Stimulated activated CD8-positive, alpha-beta memory T cell treated with anti-CD3 and anti-CD28 coated beads, Interleukin-4, amount 100 ng/mL, for 1 hour (primary cell): ENCODE measurements around the gene PTCD2.
"Not testable (repeated sequence)": the region's sequence is repeated elsewhere in the genome, so short reads cannot be mapped to it uniquely, and the experiment has no call there.

Source experiments
- DNase-seq, 2 donors: peaks; one replicate each; pipeline ENCODE4 v3.0.0-alpha.2; 2020; ENCODE audit warnings: low read depth in 2 of 2, low spot score in 1 of 2

Gene PTCD2

GRCh38 chr5:72296256-72296655, 23.9 kb upstream of the PTCD2 start:
- no peak for DNase-seq

DNA sequence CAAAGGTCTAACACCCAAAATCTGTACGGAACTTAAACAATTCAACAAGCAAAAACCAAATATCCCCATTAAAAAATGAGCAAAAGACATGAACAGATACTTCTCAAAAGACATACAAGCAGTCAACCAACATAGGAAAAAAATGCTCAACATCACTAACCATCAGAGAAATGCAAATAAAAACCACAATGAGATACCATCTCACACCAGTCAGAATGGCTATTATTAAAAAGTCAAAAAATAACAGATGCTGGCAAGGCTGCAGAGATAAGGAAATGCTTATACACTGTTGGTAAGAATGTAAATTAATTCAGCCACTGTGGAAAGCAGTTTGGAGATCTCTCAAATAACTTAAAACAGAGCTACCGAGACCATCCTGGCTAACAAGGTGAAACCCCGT, 22.0 kb upstream of the PTCD2 start:
- DNase-seq, result not testable (repeated sequence)

GRCh38 chr5:72298711-72299110, 21.5 kb upstream of the PTCD2 start:
- DNase-seq, result no peak

DNA sequence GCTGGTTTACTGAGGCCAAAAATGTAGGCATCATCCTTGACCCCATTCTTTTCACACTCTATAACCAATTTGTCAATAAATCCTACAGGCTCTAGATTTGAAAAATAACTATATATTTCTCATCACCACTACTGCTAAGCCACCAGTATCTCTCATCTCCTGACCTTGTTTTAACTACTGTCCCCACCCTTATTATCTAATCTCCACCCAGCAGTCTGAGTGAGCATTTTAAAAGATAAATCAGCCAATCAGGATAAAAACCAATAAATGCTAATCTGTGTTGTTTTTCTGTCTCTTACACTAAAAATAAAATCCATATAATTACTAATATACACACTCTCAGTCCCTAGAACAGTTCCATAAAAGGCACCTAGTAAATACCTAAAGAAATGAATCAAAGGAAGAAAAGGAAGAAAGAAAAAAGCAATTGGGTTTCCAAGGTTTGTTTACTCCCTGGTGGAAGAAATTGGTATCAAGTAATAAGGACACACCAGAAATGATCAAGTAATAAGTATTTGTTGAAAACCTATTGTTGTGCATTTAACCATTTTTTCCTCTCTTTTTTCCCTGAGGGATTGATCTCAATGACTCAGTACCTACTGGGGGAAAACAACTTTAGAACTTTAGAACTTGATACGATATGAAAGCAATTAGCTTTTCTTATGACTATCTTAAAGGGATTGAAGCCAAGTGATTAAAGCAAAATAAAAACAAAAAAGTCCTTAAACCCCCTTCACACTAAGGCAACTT, 19.4 kb upstream of the PTCD2 start:
- no peak for DNase-seq

GRCh38 chr5:72301557-72301956, 18.6 kb upstream of the PTCD2 start:
- DNase-seq, result no peak

- DNase-seq, result no peak
These were observed 18.0 kb upstream of the PTCD2 start for GRCh38 chr5:72302171-72302570.

- no peak for DNase-seq
These were observed 14.7 kb upstream of the PTCD2 start for GRCh38 chr5:72305194-72306142.

- no peak for DNase-seq
These were observed 12.6 kb upstream of the PTCD2 start for GRCh38 chr5:72307573-72307967.

DNA sequence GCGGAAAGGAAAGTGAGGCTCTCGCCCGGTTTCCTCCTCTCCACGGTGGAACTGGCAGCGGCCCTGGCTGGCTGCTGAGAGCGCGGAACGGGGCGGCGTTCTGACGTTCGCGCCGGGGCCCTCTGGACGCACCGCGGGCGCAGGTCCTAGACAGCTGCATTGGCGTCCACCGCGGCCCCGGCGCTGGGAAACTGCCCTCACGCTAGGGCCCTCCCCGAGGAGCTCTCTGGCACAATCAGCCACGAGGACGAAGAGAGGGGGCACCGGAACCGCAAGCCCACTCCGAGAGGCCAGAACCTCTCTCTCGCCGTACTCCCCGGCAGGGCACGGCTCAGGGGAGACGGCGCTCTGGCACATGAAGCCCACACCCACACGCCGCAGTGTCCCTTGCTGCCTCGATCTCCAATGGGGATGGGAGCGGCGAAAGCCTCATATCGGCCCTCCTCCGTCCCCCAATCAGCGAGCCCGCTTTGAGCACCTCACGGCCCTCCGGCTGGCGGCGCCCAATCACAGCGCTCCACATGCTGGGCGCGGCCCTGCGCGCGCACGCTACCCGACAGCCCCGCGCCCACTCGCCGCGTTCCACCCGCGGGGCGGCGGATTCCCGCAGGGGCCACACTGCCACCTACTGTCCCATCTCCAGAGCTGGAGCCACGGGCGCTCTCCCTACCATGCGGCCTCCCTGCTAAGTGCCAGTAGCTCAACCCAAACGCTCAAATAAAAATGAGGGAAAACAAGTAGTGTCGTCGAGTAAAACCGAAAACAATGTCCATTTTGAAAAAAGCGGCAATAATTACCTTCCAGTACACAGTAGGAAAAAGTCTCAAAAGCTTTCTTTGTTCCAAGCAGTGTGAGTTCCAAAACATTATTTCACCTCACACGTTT, 12.0 kb upstream of the PTCD2 start:
- peak; percentile 81 to 92 for DNase-seq

- DNase-seq, result no peak
These were observed 11.4 kb upstream of the PTCD2 start for GRCh38 chr5:72308853-72309191.

GRCh38 chr5:72313141-72313540, 7.0 kb upstream of the PTCD2 start:
- DNase-seq, result no peak

DNA sequence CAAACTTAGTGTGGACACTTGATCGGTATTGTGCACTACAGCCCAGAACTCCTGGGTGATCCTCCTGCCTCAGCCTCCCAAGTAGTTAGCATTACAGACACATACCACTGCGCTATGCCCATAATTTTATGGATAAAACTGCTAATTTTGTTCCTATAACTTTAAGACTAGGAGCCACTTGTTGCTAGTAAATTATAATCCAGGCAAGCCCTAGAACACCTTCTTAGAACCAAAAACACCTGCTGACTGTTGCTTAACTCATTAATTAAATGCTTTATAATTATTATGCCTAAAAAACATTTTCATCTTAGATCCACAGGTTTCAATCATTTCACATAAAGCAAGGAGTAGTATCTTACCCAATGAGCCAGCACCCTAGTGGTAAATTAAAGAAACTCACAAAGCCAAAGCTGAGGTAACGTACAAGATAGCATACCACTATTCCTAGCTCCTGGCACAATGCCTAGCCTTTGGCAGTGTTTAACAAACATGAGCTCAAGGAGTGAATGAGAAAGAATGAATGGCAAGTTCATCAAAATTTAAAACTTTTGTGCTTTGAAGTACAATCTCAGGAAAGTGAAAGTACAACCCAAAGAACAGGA, 5.5 kb upstream of the PTCD2 start:
- no peak for DNase-seq

DNA sequence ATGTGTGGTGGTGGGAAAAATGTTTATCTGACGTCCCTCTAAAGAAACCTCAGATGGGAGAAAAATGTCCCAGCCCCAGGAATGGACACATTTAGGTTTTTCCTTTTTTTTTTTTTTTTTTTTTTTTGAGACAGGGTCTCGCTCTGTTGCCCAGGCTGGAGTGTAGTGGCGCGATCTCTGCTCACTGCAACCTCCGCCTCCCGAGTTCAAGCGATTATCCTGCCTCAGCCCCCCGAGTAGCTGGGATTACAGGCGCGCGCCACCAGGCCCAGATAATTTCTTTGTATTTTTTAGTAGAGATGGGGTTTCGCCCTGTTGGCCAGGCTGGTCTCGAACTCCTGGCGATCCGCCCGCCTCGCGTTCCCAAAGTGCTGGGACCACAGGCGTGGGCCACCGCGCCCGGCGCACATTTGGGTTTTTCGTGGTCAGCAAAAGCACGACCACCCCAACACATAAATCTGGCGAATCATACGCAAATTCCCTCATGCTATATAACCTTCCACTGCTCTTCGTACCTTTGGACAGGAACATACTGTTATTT, 668 bp upstream of the PTCD2 start:
- DNase-seq, result not testable (repeated sequence)

DNA sequence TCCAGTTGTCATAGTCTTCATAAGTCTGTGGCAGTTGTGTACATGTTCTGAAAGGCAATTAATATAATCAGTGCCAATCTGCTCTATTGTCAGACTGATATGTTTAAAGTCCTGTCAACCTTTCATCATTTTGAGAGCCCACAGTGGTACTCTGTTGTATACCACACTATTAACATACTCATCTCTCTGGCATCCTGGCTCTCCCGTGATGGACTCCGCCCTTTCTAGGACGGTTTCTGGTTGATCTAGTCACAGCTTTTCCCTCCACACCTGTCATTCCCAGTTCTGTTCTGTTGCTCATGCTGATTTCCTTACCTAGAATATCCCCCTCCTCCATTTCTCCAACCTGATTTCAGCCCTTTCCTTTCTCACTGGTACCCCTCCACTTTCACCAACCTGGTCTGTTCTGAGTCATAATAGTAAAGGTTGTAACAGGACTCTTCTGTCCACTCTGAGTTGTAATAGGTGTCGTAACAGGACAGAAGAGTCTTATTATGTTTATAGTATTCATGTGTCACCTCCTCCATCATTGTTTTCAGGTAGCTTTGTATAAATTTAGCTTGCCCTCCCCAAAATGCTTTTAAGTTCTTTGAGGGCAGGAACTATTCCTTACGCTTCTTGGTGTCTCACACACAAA, 4.1 kb downstream of the PTCD2 start:
- DNase-seq, result no peak

- DNase-seq, result no peak
These were observed 5.6 kb downstream of the PTCD2 start for GRCh38 chr5:72325566-72326305.

- DNase-seq, result no peak
These were observed 6.1 kb downstream of the PTCD2 start for GRCh38 chr5:72326306-72326649.

DNA sequence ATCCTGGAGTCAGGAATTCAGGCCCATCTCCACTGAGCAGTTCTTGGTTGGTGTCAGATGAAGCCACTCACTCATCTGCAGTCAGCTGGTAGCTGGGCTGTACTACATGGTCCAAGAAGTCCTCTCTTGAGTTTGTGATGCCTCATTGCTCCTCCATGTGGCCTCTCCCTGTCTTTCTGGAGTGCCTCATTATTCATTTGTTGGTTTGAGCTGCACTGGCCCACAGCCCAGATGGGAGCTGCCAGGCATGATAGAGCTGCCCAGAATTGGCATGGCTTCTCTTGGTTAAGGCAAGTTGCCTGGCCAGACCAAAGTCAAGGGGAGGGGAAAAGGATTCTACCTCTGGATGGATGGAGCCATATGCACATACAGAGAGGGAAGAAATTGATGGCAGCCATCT, 8.0 kb downstream of the PTCD2 start:
- DNase-seq, result no peak

DNA sequence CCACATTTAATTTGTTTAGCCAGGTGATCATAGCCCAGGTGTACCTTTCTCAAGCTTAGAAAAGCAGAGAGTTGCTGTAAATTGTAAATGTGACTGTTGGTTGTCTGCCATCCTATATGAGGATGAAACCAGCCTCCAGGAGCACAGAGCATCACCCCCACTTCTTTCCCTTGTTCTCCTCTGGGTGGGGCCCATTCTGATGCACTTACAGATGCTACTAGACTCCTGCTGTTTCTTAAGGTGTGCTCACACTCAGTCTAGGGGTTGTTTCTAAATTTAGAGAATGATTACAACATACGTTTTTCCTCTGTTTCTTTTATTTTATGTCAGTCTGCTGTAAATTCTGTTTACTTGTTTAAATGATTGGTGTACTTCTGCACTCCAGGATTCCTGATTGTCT, 10.5 kb downstream of the PTCD2 start:
- no peak for DNase-seq

DNA sequence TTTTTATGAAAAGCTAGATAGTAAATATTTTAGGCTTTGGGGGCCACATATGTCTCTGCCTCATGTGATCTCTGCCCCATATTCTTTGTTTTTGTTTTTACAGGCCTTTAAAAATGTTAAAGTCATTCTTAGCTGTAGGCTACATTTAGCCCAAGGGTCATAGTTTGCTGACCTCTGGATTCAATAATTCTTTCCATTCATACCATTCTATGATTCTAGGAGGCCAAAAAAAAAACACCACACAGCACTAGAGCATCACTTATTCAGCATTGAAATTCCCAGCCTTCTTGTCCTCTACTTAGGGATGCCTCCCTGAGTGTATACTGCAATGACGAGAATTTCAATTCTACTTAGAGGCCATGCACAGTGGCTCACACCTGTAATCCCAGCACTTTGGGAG, 17.0 kb downstream of the PTCD2 start:
- DNase-seq, result no peak
